ENCODE measurements around the gene DGKH. TPM values are rescaled to one million over a fixed set of nuclear protein-coding genes. Genes with fewer than 3 reads are reported as not detected.

Gene DGKH
- polyA plus RNA-seq, 1 donor from 2014 or later, result 3.5 TPM

- Histone ChIP-seq H3K9me2 (ENCODE audit: insufficient read depth, low read length) (no peaks in the 10 kb centered on the region), H4K20me1 (ENCODE audit: insufficient read depth) (no peaks in the 10 kb centered on the region), H3K36me3 (ENCODE audit: insufficient read depth, low read length) (no peaks in the 10 kb centered on the region), H2AFZ (ENCODE audit: low read depth, low read length) (peak overlapping the region; percentile 74), H3K79me2 (replicated peaks; ENCODE audit: insufficient read depth, low read length) (peaks cover 44% of the 10 kb centered on the region), H3K4me3 (ENCODE audit: low read length) (peak overlapping the region; percentile 94), H3F3A (ENCODE audit: insufficient read depth, low read length, poor library complexity, severe bottlenecking) (no peaks in the 10 kb centered on the region), H3K4me2 (ENCODE audit: low read length) (peak overlapping the region; percentile 95), H3K9me3 (ENCODE audit: low read length) (no peaks in the 10 kb centered on the region), H3K27me3 (ENCODE audit: insufficient read depth, low read depth, low read length) (no peaks in the 10 kb centered on the region), H3K9ac (ENCODE audit: low read length) (peak overlapping the region; percentile 90), H3K27ac (ENCODE audit: low read length) (peak overlapping the region; percentile 87)
- TF ChIP-seq POLR2AphosphoS5 (IDR thresholded peaks at IDR 0.05) (no peak), CTCF (IDR thresholded peaks at IDR 0.05; ENCODE audit: poor library complexity, severe bottlenecking) (no peak), EZH2 (IDR thresholded peaks at IDR 0.05; ENCODE audit: borderline replicate concordance, insufficient read depth, low read length, poor library complexity, severe bottlenecking) (no peak), SMC3 (conservative IDR thresholded peaks at IDR 0.05; ENCODE audit: poor library complexity) (no peak), EP300 (conservative IDR thresholded peaks at IDR 0.05; ENCODE audit: poor library complexity, severe bottlenecking) (no peak), RAD21 (conservative IDR thresholded peaks at IDR 0.05) (no peak), TAF1 (IDR thresholded peaks at IDR 0.05; ENCODE audit: low read depth) (no peak), MXI1 (conservative IDR thresholded peaks at IDR 0.05; ENCODE audit: poor library complexity, severe bottlenecking) (no peak)
- TF ChIP-seq, protein P1, sequence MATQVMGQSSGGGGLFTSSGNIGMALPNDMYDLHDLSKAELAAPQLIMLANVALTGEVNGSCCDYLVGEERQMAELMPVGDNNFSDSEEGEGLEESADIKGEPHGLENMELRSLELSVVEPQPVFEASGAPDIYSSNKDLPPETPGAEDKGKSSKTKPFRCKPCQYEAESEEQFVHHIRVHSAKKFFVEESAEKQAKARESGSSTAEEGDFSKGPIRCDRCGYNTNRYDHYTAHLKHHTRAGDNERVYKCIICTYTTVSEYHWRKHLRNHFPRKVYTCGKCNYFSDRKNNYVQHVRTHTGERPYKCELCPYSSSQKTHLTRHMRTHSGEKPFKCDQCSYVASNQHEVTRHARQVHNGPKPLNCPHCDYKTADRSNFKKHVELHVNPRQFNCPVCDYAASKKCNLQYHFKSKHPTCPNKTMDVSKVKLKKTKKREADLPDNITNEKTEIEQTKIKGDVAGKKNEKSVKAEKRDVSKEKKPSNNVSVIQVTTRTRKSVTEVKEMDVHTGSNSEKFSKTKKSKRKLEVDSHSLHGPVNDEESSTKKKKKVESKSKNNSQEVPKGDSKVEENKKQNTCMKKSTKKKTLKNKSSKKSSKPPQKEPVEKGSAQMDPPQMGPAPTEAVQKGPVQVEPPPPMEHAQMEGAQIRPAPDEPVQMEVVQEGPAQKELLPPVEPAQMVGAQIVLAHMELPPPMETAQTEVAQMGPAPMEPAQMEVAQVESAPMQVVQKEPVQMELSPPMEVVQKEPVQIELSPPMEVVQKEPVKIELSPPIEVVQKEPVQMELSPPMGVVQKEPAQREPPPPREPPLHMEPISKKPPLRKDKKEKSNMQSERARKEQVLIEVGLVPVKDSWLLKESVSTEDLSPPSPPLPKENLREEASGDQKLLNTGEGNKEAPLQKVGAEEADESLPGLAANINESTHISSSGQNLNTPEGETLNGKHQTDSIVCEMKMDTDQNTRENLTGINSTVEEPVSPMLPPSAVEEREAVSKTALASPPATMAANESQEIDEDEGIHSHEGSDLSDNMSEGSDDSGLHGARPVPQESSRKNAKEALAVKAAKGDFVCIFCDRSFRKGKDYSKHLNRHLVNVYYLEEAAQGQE (IDR thresholded peaks at IDR 0.05; ENCODE audit: borderline replicate concordance), result no peak
These were observed 224.3 kb downstream of the DGKH start for GRCh38 chr13:42272804-42273175.

DNA sequence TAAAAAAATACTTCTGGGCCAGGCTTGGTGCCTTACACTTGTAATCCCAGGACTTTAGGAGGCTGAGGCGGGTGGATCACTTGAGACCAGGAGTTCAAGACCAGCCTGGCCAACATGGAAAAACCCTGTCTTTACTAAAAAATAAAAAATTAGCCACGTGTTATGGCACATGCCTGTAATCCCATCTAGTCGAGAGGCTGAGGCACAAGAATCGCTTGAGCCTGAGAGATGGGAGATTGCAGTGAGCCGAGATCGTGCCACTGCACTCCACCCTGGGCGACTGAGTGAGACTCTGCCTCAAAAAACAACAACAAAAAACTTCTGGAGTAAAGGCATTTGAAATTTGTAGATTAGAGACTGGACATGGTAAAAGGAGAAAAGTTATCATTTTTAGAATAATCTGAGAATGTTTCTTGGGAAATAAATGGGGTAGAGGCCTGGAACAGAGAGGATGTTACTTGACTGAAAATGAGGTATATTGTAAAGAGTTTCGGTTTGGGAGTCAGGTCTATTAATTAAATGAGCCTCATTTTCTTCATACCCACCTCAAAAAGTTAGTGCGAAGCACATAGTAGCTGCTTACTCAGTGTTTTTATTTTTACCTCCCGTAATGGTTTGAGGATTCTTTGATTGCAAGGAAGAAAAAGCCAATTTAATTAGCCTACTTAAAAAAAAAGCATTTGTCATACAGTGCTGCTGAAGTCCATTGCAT lies 226.1 kb downstream of the DGKH start:
- Histone ChIP-seq H3F3A (ENCODE audit: insufficient read depth, low read length, poor library complexity, severe bottlenecking) (no peaks in the 10 kb centered on the region), H3K79me2 (replicated peaks; ENCODE audit: insufficient read depth, low read length) (peaks cover 53% of the 10 kb centered on the region), H4K20me1 (ENCODE audit: insufficient read depth) (no peaks in the 10 kb centered on the region), H3K4me2 (ENCODE audit: low read length) (no peak overlapping the region), H3K9ac (ENCODE audit: low read length) (no peak overlapping the region), H3K9me2 (ENCODE audit: insufficient read depth, low read length) (no peaks in the 10 kb centered on the region), H3K27ac (ENCODE audit: low read length) (no peak overlapping the region), H3K9me3 (ENCODE audit: low read length) (no peaks in the 10 kb centered on the region), H2AFZ (ENCODE audit: low read depth, low read length) (no peak overlapping the region), H3K36me3 (ENCODE audit: insufficient read depth, low read length) (no peaks in the 10 kb centered on the region), H3K4me3 (ENCODE audit: low read length) (peak overlapping the region; percentile 94), H3K27me3 (ENCODE audit: insufficient read depth, low read depth, low read length) (no peaks in the 10 kb centered on the region)
- TF ChIP-seq SMC3 (conservative IDR thresholded peaks at IDR 0.05; ENCODE audit: poor library complexity), result no peak
- TF ChIP-seq CTCF (IDR thresholded peaks at IDR 0.05; ENCODE audit: poor library complexity, severe bottlenecking), result no peak
- no peak for TF ChIP-seq TAF1 (IDR thresholded peaks at IDR 0.05; ENCODE audit: low read depth)
- TF ChIP-seq, protein P1 (IDR thresholded peaks at IDR 0.05; ENCODE audit: borderline replicate concordance), result no peak
- no peak for TF ChIP-seq RAD21 (conservative IDR thresholded peaks at IDR 0.05)
- no peak for TF ChIP-seq POLR2AphosphoS5 (IDR thresholded peaks at IDR 0.05)
- no peak for TF ChIP-seq MXI1 (conservative IDR thresholded peaks at IDR 0.05; ENCODE audit: poor library complexity, severe bottlenecking)
- TF ChIP-seq EP300 (conservative IDR thresholded peaks at IDR 0.05; ENCODE audit: poor library complexity, severe bottlenecking), result no peak
- TF ChIP-seq EZH2 (IDR thresholded peaks at IDR 0.05; ENCODE audit: borderline replicate concordance, insufficient read depth, low read length, poor library complexity, severe bottlenecking), result no peak

Data from neural cell (in vitro differentiated cells).